Hepatocyte (in vitro differentiated cells): ENCODE data around the gene SMARCC2. TPM values are rescaled to one million over a fixed set of nuclear protein-coding genes. Genes with fewer than 3 reads are reported as not detected.

Experiments
- DNase-seq: peaks from one replicate; pipeline ENCODE4 v3.0.0-alpha.2; 2016; ENCODE audit warnings: low spot score
- H2AFZ ChIP-seq: fragments of 200-600 bp; sonication (generic); 2 replicates; pipeline ENCODE4 v1.6.0; 2016; ENCODE audit warnings: antibody characterized with exemption, mild to moderate bottlenecking
- H3K27ac ChIP-seq: fragments of 200-600 bp; sonication (generic); 2 replicates; pipeline ENCODE4 v1.5.1; 2016; ENCODE audit warnings: mild to moderate bottlenecking
- H3K27me3 ChIP-seq: fragments of 200-600 bp; sonication (generic); 2 replicates; pipeline ENCODE4 v1.6.1; 2016
- H3K36me3 ChIP-seq: fragments of 200-600 bp; sonication (generic); replicated peaks from 2 replicates; pipeline ENCODE4 v1.5.1; 2016; ENCODE audit warnings: low read depth; ENCODE audit not compliant: insufficient read depth
- H3K4me1 ChIP-seq: fragments of 200-600 bp; sonication (generic); 2 replicates; pipeline ENCODE4 v1.5.1; 2016; ENCODE audit warnings: mild to moderate bottlenecking, moderate library complexity; ENCODE audit not compliant: insufficient read depth
- H3K4me2 ChIP-seq: fragments of 200-600 bp; sonication (generic); 2 replicates; pipeline ENCODE4 v1.6.0; 2016
- H3K4me3 ChIP-seq: fragments of 200-600 bp; sonication (generic); 2 replicates; pipeline ENCODE4 v1.5.1; 2016; ENCODE audit warnings: mild to moderate bottlenecking
- H3K79me2 ChIP-seq: fragments of 200-600 bp; sonication (generic); 2 replicates; pipeline ENCODE4 v1.6.0; 2017; ENCODE audit warnings: mild to moderate bottlenecking
- H3K9me2 ChIP-seq: fragments of 200-600 bp; sonication (generic); replicated peaks from 2 replicates; pipeline ENCODE4 v1.6.0; 2017; ENCODE audit warnings: mild to moderate bottlenecking; ENCODE audit not compliant: insufficient read depth
- H3K9me3 ChIP-seq: fragments of 200-600 bp; sonication (generic); 2 replicates; pipeline ENCODE4 v1.5.1; 2016; ENCODE audit warnings: low read depth, mild to moderate bottlenecking
- H4K20me1 ChIP-seq: fragments of 200-600 bp; sonication (generic); 2 replicates; pipeline ENCODE4 v1.6.0; 2016; ENCODE audit warnings: mild to moderate bottlenecking; ENCODE audit not compliant: insufficient read depth, poor library complexity, severe bottlenecking
- EZH2 ChIP-seq: fragments of 200-600 bp; sonication (generic); IDR thresholded peaks from 2 replicates; pipeline ENCODE4 v1.6.1; 2016; ENCODE audit warnings: antibody characterized with exemption, mild to moderate bottlenecking, borderline replicate concordance
- EZH2phosphoT487 ChIP-seq: fragments of 200-600 bp; sonication (generic); IDR thresholded peaks from one replicate; pipeline ENCODE4 v1.6.1; 2018; ENCODE audit warnings: antibody characterized with exemption, mild to moderate bottlenecking, low read depth, moderate library complexity; ENCODE audit not compliant: unreplicated experiment, severe bottlenecking
- WGBS: methylation state at CpG from one replicate; pipeline ENCODE4 v1.1.6; 2016; ENCODE audit warnings: low lambda C conversion rate; ENCODE audit errors: missing lambda C conversion rate; 5-methylcytosine and 5-hydroxymethylcytosine counted together
- polyA plus RNA-seq: library from polyadenylated mRNA; unstranded; fragments of >200 nt; fragmentation: Nextera tagmentation; extraction: Ambion mirVana; gene quantifications from 2 replicates; pipeline ENCODE4 v1.2.1, GENCODE V29; 2016
- total RNA-seq: library from RNA; depleted of rRNA; stranded (reverse); fragments of >200 nt; gene quantifications from 2 replicates; pipeline ENCODE4 v1.2.3, GENCODE V29; 2014
- TF ChIP-seq, protein P1 (sequence below): fragments of 200-600 bp; sonication (generic); IDR thresholded peaks from 2 replicates; pipeline ENCODE4 v1.5.1; 2016; ENCODE audit warnings: antibody characterized with exemption, mild to moderate bottlenecking; ENCODE audit not compliant: poor library complexity

Gene SMARCC2
- total and polyA plus RNA-seq, 2 experiments from 2014 or later = 34.8 to 68.6 TPM

DNA sequence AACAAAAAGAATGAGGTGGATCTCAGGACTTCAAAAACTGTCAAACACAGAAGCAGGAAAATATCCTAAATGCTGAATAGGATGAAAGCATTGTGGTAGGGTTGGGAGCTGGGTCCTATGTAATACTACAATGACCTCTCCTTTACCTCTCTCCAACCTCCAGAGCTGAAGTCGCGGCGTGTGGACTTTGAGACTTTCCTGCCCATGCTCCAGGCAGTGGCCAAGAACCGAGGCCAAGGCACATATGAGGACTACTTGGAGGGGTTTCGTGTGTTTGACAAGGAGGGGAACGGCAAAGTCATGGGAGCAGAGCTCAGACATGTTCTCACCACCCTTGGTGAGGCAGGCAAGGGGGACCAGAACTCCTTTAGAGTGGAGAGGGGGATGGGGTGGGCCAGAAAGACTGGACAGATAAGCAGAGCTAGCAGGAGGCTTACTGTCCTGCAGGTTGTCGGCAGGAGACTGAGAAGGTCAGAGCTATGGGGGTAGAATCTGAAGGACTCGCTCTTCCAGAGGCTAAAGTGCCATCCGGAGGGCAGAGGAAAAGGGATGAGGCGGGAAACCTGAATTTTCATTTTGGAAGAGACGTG, 33.9 kb downstream of the SMARCC2 start:
- DNase-seq = no peak
- H3K27ac ChIP-seq = no peak overlapping the region

DNA sequence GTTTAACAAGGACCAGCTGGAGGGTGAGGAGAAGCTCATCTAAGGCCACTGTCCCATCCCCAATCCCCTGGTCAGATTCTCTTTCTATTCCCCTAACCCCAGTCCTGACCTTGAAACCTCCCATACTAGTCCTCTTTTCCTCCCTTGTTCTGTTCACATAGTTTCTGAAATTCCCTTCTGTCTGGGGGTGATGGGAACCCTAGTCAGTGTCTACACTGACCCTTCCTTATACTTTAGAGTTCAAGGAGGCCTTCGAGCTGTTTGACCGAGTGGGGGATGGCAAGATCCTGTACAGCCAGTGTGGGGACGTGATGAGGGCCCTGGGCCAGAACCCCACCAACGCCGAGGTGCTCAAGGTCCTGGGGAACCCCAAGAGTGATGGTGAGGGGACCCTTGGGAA, 34.5 kb downstream of the SMARCC2 start:
- no peaks in the 10 kb centered on the region for H3K36me3 ChIP-seq
- H3K79me2 ChIP-seq = peaks cover 34% of the 10 kb centered on the region
- H4K20me1 ChIP-seq = peaks cover 8% of the 10 kb centered on the region
- 96% methylated on average over 5 of the region's 5 CpGs for WGBS
- no peaks in the 10 kb centered on the region for H3K9me2 ChIP-seq
- H3K4me3 ChIP-seq = no peak overlapping the region
- no peak overlapping the region for H3K27ac ChIP-seq
- no peaks in the 10 kb centered on the region for H3K27me3 ChIP-seq
- no peak overlapping the region for H2AFZ ChIP-seq
- DNase-seq = no peak
- peaks cover 25% of the 10 kb centered on the region for H3K4me1 ChIP-seq
- no peaks in the 10 kb centered on the region for H3K9me3 ChIP-seq
- TF ChIP-seq EZH2 = no peak
- TF ChIP-seq EZH2phosphoT487 = no peak
- TF ChIP-seq, protein P1, sequence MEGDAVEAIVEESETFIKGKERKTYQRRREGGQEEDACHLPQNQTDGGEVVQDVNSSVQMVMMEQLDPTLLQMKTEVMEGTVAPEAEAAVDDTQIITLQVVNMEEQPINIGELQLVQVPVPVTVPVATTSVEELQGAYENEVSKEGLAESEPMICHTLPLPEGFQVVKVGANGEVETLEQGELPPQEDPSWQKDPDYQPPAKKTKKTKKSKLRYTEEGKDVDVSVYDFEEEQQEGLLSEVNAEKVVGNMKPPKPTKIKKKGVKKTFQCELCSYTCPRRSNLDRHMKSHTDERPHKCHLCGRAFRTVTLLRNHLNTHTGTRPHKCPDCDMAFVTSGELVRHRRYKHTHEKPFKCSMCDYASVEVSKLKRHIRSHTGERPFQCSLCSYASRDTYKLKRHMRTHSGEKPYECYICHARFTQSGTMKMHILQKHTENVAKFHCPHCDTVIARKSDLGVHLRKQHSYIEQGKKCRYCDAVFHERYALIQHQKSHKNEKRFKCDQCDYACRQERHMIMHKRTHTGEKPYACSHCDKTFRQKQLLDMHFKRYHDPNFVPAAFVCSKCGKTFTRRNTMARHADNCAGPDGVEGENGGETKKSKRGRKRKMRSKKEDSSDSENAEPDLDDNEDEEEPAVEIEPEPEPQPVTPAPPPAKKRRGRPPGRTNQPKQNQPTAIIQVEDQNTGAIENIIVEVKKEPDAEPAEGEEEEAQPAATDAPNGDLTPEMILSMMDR = no peak
- H3K4me2 ChIP-seq = no peak overlapping the region

More for the DNA sequence above, 33.9 kb downstream of the SMARCC2 start:
- H2AFZ ChIP-seq = no peak overlapping the region
- no peaks in the 10 kb centered on the region for H3K9me3 ChIP-seq
- H3K4me2 ChIP-seq = no peak overlapping the region
- peaks cover 40% of the 10 kb centered on the region for H3K79me2 ChIP-seq
- H3K9me2 ChIP-seq = no peaks in the 10 kb centered on the region
- H3K36me3 ChIP-seq = no peaks in the 10 kb centered on the region
- WGBS = 87% methylated on average over 11 of the region's 11 CpGs
- H4K20me1 ChIP-seq = peaks cover 13% of the 10 kb centered on the region
- no peaks in the 10 kb centered on the region for H3K27me3 ChIP-seq
- peaks cover 30% of the 10 kb centered on the region for H3K4me1 ChIP-seq
- H3K4me3 ChIP-seq = no peak overlapping the region
- no peak for TF ChIP-seq EZH2phosphoT487
- TF ChIP-seq EZH2 = no peak
- TF ChIP-seq, protein P1 = no peak

DNA sequence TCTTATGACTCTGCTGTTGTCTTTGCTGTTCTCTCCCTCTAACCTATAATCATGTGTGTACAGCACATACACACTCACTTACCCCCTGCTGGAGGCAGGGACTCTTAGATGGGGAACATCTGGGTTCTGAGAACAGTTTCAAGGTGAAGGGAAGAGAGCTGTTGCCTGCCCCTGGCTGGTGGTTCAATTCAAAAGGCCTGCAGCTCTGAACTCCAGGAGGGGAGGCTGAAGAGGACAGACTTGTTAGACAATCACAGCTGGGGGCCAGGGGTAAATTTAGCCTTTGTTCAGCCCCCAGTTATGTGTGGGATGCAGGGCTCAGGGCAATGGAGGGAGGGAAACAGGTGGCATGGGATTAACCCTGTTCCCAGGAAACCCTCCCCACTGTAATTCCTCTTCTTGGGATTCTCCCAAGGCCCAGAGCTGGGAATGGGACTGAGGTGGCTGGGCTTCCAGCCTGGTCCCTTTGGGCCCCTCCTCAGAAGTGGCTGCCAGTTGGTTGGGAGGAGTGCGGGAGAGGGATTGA, 35.0 kb downstream of the SMARCC2 start:
- Histone ChIP-seq H3K79me2 (peaks cover 29% of the 10 kb centered on the region), H3K27me3 (no peaks in the 10 kb centered on the region), H4K20me1 (peaks cover 3% of the 10 kb centered on the region), H3K9me3 (no peaks in the 10 kb centered on the region), H3K36me3 (no peaks in the 10 kb centered on the region), H3K27ac (no peak overlapping the region), H3K4me2 (no peak overlapping the region), H3K9me2 (no peaks in the 10 kb centered on the region), H3K4me3 (no peak overlapping the region), H2AFZ (no peak overlapping the region), H3K4me1 (peaks cover 20% of the 10 kb centered on the region)
- WGBS = 87% methylated on average over 1 of the region's 1 CpG
- TF ChIP-seq EZH2phosphoT487 (no peak), EZH2 (no peak)
- TF ChIP-seq, protein P1 = no peak
- no peak for DNase-seq
